ENCODE data around the gene MSL1.
A peak's percentile ranks its signal among the peaks of the same experiment; 100 is the strongest.

MSL1 gene

DNA sequence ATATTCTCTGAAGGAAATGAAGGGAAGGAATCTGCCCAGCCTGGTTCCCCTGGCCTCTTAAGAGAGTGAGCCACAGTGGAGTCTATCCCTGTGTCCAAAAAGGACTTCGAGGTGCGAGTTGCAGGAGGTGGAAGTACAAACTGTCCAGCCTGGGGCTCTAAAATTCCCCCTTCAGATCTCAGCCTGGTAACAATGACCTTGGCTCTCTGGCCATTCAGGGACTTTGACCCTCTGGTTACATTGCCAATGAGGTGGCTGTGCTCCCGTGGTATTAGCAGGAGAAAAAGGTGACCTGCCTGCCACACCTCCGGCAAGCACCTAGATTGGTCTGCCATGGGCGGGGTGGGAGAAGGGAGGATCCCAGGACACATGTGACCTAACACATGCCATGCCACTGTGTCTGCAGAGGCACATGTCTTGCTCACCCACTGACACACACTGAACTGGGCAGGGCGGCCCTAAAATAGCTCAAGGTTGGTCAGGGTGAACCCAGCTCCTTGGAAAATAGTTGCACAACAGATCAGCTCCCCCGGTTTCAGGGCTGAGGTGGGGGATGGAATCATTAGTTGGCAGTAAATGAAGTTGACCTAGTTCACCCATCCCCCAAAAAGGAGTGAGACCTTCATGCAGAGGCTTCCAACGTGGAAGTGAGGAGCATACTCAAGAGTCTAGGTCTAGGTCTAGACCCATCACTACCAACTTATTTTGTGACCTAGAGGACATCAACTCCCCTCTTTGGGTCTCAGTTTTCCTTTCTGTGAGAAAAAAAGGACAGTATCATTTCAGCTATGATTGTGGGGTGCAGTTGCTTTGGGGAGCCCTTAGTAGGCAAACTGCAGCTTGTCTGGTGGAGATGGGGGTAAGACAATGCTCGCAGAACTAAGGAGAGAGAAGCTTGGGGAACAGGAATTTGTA is 23.6 kb upstream of the MSL1 start:
- Histone ChIP-seq H3F3A (ENCODE audit: insufficient read depth) (no peaks in the 10 kb centered on the region), H2AFZ (ENCODE audit: low read depth, low read length, severe bottlenecking) (peak overlapping the region; percentile 27), H3K79me2 (ENCODE audit: insufficient read depth, low read length) (no peaks in the 10 kb centered on the region)

DNA sequence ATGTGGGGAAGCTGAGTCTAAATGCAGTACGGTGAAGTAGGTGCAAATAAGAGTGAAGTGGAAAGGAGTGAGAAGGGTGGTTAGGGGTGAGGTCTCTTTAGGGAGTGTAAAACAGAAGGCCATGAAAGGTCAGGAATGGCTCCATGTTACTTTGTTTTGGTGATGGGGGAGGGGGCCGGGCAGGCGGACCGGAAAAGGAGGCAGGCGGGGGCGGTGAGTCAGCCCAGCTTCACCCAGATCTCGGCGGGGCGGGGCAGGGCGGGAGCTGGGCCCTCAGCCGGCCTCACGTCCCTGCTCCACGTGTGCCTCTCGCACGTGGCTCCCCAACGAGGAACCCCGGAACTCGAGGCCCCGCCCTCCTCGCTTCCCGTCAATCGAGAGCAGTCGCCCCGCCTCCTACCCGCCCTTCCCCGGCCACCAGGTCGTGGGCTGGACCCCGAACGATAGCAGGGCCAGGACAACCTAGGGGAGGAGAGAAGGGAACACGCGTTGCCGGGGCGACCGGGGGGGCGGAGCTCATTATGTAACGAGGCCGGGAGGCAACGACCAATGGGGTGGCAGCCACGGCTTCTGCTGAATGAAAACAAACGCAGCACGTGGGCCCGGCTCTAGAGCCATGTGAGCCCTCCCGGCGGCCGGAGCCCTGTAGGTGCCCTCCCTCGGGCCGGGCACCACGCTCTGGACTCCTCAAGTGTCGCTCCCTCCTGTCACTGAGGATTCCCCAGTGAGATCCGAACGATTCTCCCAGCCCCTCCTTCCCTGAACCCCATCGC is 22.7 kb upstream of the MSL1 start:
- Histone ChIP-seq H3K79me2 (ENCODE audit: insufficient read depth, low read length) (no peaks in the 10 kb centered on the region), H3K36me3 (ENCODE audit: low read length) (no peaks in the 10 kb centered on the region), H3K9ac (ENCODE audit: low read length) (peak overlapping the region; percentile 63), H3K27me3 (ENCODE audit: low read length) (no peaks in the 10 kb centered on the region), H3K4me3 (ENCODE audit: insufficient read depth, low read length, poor library complexity, severe bottlenecking) (peak overlapping the region; percentile 64), H3F3A (ENCODE audit: insufficient read depth) (no peaks in the 10 kb centered on the region), H4K20me1 (ENCODE audit: low read depth, low read length) (no peaks in the 10 kb centered on the region), H3K4me2 (ENCODE audit: low read depth, low read length, poor library complexity, severe bottlenecking) (peak overlapping the region; percentile 81), H3K27ac (ENCODE audit: low read depth, low read length) (peak overlapping the region; percentile 62), H3K9me3 (ENCODE audit: insufficient read depth, low read length) (no peaks in the 10 kb centered on the region), H3K9me2 (replicated peaks; ENCODE audit: insufficient read depth, low read length) (no peaks in the 10 kb centered on the region), H2AFZ (ENCODE audit: low read depth, low read length, severe bottlenecking) (peak overlapping the region; percentile 27)
- no peak for TF ChIP-seq EZH2phosphoT487 (conservative IDR thresholded peaks at IDR 0.05; ENCODE audit: low read length)
- TF ChIP-seq, protein P1, sequence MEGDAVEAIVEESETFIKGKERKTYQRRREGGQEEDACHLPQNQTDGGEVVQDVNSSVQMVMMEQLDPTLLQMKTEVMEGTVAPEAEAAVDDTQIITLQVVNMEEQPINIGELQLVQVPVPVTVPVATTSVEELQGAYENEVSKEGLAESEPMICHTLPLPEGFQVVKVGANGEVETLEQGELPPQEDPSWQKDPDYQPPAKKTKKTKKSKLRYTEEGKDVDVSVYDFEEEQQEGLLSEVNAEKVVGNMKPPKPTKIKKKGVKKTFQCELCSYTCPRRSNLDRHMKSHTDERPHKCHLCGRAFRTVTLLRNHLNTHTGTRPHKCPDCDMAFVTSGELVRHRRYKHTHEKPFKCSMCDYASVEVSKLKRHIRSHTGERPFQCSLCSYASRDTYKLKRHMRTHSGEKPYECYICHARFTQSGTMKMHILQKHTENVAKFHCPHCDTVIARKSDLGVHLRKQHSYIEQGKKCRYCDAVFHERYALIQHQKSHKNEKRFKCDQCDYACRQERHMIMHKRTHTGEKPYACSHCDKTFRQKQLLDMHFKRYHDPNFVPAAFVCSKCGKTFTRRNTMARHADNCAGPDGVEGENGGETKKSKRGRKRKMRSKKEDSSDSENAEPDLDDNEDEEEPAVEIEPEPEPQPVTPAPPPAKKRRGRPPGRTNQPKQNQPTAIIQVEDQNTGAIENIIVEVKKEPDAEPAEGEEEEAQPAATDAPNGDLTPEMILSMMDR (IDR thresholded peaks at IDR 0.05; ENCODE audit: insufficient read depth, low read length, poor library complexity, severe bottlenecking), result no peak

More for the DNA sequence above, 23.6 kb upstream of the MSL1 start:
- no peaks in the 10 kb centered on the region for H3K9me2 ChIP-seq (replicated peaks; ENCODE audit: insufficient read depth, low read length)
- no peaks in the 10 kb centered on the region for H3K9me3 ChIP-seq (ENCODE audit: insufficient read depth, low read length)
- peak overlapping the region; percentile 81 for H3K4me2 ChIP-seq (ENCODE audit: low read depth, low read length, poor library complexity, severe bottlenecking)
- H3K27me3 ChIP-seq (ENCODE audit: low read length), result no peaks in the 10 kb centered on the region
- no peaks in the 10 kb centered on the region for H3K36me3 ChIP-seq (ENCODE audit: low read length)
- H4K20me1 ChIP-seq (ENCODE audit: low read depth, low read length), result no peaks in the 10 kb centered on the region
- H3K4me3 ChIP-seq (ENCODE audit: insufficient read depth, low read length, poor library complexity, severe bottlenecking), result peak overlapping the region; percentile 25
- H3K9ac ChIP-seq (ENCODE audit: low read length), result peak overlapping the region; percentile 11; the same call in 1 of the 2 replicates
- TF ChIP-seq EZH2phosphoT487 (conservative IDR thresholded peaks at IDR 0.05; ENCODE audit: low read length), result no peak
- H3K27ac ChIP-seq (ENCODE audit: low read depth, low read length), result peak overlapping the region; percentile 62

DNA sequence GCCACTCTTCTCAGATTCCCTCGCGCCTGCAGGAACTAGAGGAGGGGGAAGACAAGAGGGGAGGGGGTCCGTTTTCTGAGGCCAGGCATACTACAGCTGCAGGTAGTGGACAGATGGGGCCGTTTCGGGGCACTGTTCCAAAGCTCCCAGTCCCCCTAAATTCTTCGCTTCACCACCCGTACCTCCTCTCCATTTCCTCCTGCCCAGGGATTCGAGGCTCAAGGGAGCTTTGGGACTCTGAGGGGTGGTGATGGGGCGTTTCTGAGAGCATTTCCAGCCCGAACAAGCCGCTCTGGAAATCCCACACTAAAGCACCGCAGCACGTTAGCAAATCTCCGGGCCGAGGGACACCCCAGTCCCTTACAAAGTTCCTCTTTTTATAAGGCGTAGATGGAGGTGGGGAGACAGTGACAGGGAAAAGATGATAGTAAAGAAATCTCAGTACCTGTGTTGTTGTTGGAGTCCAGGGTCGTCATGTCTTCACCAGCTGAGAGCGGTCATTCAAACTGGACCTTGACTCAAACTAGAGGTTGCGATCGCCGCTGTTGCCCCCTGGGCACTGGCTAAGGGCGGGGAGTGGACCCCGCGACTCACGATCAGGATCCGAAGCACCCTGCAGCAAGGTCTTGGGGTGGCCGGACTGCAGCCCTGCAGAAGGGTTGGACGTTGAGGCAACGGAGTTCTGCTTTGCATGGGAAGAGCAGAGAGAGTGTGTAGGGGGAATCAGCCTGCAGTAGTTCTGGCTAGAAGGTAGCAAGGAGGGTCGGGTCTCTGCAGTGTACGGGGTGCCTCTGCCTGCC is 22.0 kb upstream of the MSL1 start:
- no peaks in the 10 kb centered on the region for H3K9me2 ChIP-seq (replicated peaks; ENCODE audit: insufficient read depth, low read length)
- H3K36me3 ChIP-seq (ENCODE audit: low read length), result no peaks in the 10 kb centered on the region
- no peaks in the 10 kb centered on the region for H3K9me3 ChIP-seq (ENCODE audit: insufficient read depth, low read length)
- no peak overlapping the region for H3K27ac ChIP-seq (ENCODE audit: low read depth, low read length)
- H3K27me3 ChIP-seq (ENCODE audit: low read length), result no peaks in the 10 kb centered on the region
- H2AFZ ChIP-seq (ENCODE audit: low read depth, low read length, severe bottlenecking), result peak overlapping the region; percentile 46
- peak overlapping the region; percentile 81 for H3K4me2 ChIP-seq (ENCODE audit: low read depth, low read length, poor library complexity, severe bottlenecking)
- peak overlapping the region; percentile 64 for H3K4me3 ChIP-seq (ENCODE audit: insufficient read depth, low read length, poor library complexity, severe bottlenecking)
- H3K79me2 ChIP-seq (ENCODE audit: insufficient read depth, low read length), result no peaks in the 10 kb centered on the region
- peak overlapping the region; percentile 63 for H3K9ac ChIP-seq (ENCODE audit: low read length)
- H4K20me1 ChIP-seq (ENCODE audit: low read depth, low read length), result no peaks in the 10 kb centered on the region
- TF ChIP-seq, protein P1 (IDR thresholded peaks at IDR 0.05; ENCODE audit: insufficient read depth, low read length, poor library complexity, severe bottlenecking), result no peak
- TF ChIP-seq EZH2phosphoT487 (conservative IDR thresholded peaks at IDR 0.05; ENCODE audit: low read length), result no peak
- no peaks in the 10 kb centered on the region for H3F3A ChIP-seq (ENCODE audit: insufficient read depth)

Measured in SU-DHL-6 (cell line).